Measurements from ENCODE around the gene KLRF1. TPM values are rescaled to one million over a fixed set of nuclear protein-coding genes. Genes with fewer than 3 reads are reported as not detected.

The KLRF1 gene
- total RNA-seq, 6 experiments from 2014 or later: 0.65 to 1.4 (median 0.90) TPM; not detected in 2

DNA sequence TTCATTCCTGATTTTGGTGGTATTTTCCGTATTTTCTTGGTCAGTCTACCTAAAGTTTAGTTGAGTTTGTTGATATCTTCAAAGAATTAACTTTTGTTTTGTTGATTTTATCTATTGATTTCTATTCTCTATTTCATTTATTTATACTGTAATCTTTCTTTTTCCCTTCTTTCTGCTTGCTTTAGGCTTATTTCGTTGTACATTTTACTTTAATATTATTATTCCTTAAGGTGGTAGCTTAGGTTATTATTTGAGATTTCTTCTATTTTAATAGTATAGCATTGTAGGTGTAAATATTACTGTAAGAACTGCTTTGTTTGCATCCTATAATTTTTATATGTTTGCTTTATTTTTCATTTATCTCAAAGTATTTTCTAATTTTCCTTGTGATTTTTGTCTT, 21.4 kb upstream of the KLRF1 start:
- Histone ChIP-seq H3K27me3 (no peaks in the 10 kb centered on the region), H3K4me3 (no peak overlapping the region), H3K4me1 (no peaks in the 10 kb centered on the region), H3K36me3 (no peaks in the 10 kb centered on the region), H3K27ac (no peak overlapping the region), H3K9me3 (no peaks in the 10 kb centered on the region)
- no peak for TF ChIP-seq POLR2A (IDR thresholded peaks at IDR 0.05)
- TF ChIP-seq, protein P1, sequence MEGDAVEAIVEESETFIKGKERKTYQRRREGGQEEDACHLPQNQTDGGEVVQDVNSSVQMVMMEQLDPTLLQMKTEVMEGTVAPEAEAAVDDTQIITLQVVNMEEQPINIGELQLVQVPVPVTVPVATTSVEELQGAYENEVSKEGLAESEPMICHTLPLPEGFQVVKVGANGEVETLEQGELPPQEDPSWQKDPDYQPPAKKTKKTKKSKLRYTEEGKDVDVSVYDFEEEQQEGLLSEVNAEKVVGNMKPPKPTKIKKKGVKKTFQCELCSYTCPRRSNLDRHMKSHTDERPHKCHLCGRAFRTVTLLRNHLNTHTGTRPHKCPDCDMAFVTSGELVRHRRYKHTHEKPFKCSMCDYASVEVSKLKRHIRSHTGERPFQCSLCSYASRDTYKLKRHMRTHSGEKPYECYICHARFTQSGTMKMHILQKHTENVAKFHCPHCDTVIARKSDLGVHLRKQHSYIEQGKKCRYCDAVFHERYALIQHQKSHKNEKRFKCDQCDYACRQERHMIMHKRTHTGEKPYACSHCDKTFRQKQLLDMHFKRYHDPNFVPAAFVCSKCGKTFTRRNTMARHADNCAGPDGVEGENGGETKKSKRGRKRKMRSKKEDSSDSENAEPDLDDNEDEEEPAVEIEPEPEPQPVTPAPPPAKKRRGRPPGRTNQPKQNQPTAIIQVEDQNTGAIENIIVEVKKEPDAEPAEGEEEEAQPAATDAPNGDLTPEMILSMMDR (IDR thresholded peaks at IDR 0.05): no peak
- intact Hi-C loops (cut with DNase I): no loop called here
- 94% methylated on average over 2 of the region's 2 CpGs for WGBS (ENCODE audit: insufficient coverage, low coverage, low lambda C conversion rate, missing lambda C conversion rate)
- no peak for DNase-seq
- ATAC-seq: no peak

DNA sequence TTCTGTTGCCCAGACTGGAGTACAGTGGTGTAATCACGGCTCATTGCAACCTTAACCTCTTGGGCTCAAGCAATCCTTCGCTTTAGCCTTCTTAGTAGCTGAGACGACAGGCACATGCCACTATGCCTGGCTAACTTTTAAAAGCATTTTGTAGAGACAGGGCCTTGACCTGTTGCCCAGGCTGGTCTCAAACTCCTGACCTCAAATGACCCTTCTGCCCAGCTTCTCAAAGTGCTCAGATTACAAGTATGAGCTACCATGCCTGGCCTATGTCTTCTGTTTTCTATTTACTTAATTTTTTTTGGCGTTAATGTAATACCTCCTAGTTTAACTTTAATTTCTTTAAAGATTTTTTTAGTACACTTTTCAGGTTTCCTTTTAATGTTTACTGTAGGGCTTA, 20.6 kb upstream of the KLRF1 start:
- Histone ChIP-seq H3K27ac (no peak overlapping the region), H3K4me3 (no peak overlapping the region), H3K4me1 (no peaks in the 10 kb centered on the region), H3K36me3 (no peaks in the 10 kb centered on the region), H3K9me3 (no peaks in the 10 kb centered on the region), H3K27me3 (no peaks in the 10 kb centered on the region)
- DNase-seq (no peak), ATAC-seq (no peak)
- no peak for TF ChIP-seq POLR2A (IDR thresholded peaks at IDR 0.05)
- TF ChIP-seq, protein P1 (IDR thresholded peaks at IDR 0.05): no peak
- WGBS (ENCODE audit: insufficient coverage, low coverage, low lambda C conversion rate, missing lambda C conversion rate): 75% methylated on average over 4 of the region's 4 CpGs
- intact Hi-C loops (cut with DNase I): no loop called here

- Histone ChIP-seq H3K27me3 (no peaks in the 10 kb centered on the region), H3K4me3 (no peak overlapping the region), H3K36me3 (no peaks in the 10 kb centered on the region), H3K27ac (no peak overlapping the region), H3K9me3 (no peaks in the 10 kb centered on the region), H3K4me1 (no peaks in the 10 kb centered on the region)
- DNase-seq: no peak
- WGBS (ENCODE audit: insufficient coverage, low coverage, low lambda C conversion rate, missing lambda C conversion rate): 64% methylated on average over 3 of the region's 3 CpGs
- no peak for TF ChIP-seq POLR2A (IDR thresholded peaks at IDR 0.05)
- TF ChIP-seq, protein P1 (IDR thresholded peaks at IDR 0.05): no peak
- intact Hi-C loops (cut with DNase I): no loop called here
- ATAC-seq: no peak
Observed at GRCh38 chr12:9808504-9808903, 18.8 kb upstream of the KLRF1 start.

DNA sequence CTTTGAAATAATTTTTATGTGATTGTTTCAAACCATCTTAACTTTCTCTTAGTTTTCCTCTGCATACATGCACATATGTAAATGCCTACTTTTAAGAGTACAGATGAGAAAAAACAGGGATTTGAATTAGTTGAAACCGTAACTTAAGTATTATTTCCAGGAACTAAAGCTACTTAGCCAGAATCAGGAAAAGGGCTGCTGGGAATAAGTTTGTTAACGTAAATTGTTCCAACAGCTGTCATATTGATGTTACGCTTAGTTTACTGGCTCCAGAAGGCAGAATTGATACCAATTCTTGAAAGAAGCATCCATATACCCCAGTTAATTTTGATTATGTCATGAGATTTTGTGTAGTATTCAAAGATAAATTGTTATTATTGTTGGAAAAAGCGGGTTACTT, 17.9 kb upstream of the KLRF1 start:
- Histone ChIP-seq H3K27ac (no peak overlapping the region), H3K4me1 (no peaks in the 10 kb centered on the region), H3K27me3 (no peaks in the 10 kb centered on the region), H3K9me3 (no peaks in the 10 kb centered on the region), H3K4me3 (no peak overlapping the region), H3K36me3 (no peaks in the 10 kb centered on the region)
- intact Hi-C loops (cut with DNase I): no loop called here
- TF ChIP-seq, protein P1 (IDR thresholded peaks at IDR 0.05): no peak
- TF ChIP-seq POLR2A (IDR thresholded peaks at IDR 0.05): no peak
- ATAC-seq (no peak), DNase-seq (no peak)
- WGBS (ENCODE audit: insufficient coverage, low coverage, low lambda C conversion rate, missing lambda C conversion rate): 79% methylated on average over 4 of the region's 4 CpGs

DNA sequence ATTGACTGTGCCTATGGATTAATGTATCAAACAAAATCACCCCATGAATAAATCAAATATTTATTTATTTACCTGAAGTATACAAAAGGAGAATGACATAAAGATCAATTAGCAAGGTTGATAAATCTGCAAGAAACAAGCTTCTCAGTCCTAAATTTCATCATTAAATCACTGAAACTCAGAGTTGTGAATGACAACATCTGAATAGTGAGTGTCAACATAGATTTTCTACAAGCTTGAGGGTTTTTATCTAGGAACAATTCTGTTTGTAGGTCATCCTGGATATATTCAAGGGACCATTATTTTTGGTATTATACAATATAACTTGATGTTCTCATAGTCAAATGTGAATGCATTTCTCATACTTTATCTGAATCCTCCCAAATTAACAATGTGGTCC, 17.4 kb upstream of the KLRF1 start:
- Histone ChIP-seq H3K36me3 (no peaks in the 10 kb centered on the region), H3K9me3 (no peaks in the 10 kb centered on the region), H3K4me1 (no peaks in the 10 kb centered on the region), H3K27me3 (no peaks in the 10 kb centered on the region), H3K4me3 (no peak overlapping the region), H3K27ac (no peak overlapping the region)
- DNase-seq: no peak
- intact Hi-C loops (cut with DNase I): no loop called here
- TF ChIP-seq, protein P1 (IDR thresholded peaks at IDR 0.05): no peak
- no peak for TF ChIP-seq POLR2A (IDR thresholded peaks at IDR 0.05)
- no peak for ATAC-seq
